IPS DF 6.9 (cell line): ENCODE data around the gene CHCHD6.

ENCODE experiments used
- DNase-seq: peaks from one replicate; pipeline ENCODE4 v3.0.0-alpha.2; 2013; ENCODE audit warnings: low read depth, low spot score
- H3K27ac ChIP-seq: one replicate; pipeline ENCODE4 v1.5.1; 2013; ENCODE audit warnings: low read length, control low read depth
- H3K27me3 ChIP-seq: 2 replicates; pipeline ENCODE4 v1.6.1; 2013; ENCODE audit warnings: mild to moderate bottlenecking, low read length; ENCODE audit not compliant: control insufficient read depth, insufficient read depth
- H3K36me3 ChIP-seq: 2 replicates; pipeline ENCODE4 v1.6.1; 2013; ENCODE audit warnings: low read length; ENCODE audit not compliant: control insufficient read depth, insufficient read depth
- H3K4me1 ChIP-seq: 2 replicates; pipeline ENCODE4 v1.6.1; 2013; ENCODE audit warnings: low read length; ENCODE audit not compliant: control insufficient read depth, insufficient read depth
- H3K4me3 ChIP-seq: 2 replicates; pipeline ENCODE4 v1.5.1; 2013; ENCODE audit warnings: mild to moderate bottlenecking, low read length
- H3K9me3 ChIP-seq: 2 replicates; pipeline ENCODE4 v1.6.1; 2013; ENCODE audit warnings: low read length, inconsistent platforms; ENCODE audit not compliant: control insufficient read depth, insufficient read depth
- whole genome bisulfite sequencing: extraction: QIAGEN DNeasy Blood & Tissue Kit; methylation state at CpG from one replicate; pipeline ENCODE4 v1.1.7; 2013; ENCODE audit warnings: mixed read lengths, missing lambda C conversion rate; ENCODE audit not compliant: insufficient read length, insufficient coverage; 5-methylcytosine and 5-hydroxymethylcytosine counted together

CHCHD6 gene

DNA sequence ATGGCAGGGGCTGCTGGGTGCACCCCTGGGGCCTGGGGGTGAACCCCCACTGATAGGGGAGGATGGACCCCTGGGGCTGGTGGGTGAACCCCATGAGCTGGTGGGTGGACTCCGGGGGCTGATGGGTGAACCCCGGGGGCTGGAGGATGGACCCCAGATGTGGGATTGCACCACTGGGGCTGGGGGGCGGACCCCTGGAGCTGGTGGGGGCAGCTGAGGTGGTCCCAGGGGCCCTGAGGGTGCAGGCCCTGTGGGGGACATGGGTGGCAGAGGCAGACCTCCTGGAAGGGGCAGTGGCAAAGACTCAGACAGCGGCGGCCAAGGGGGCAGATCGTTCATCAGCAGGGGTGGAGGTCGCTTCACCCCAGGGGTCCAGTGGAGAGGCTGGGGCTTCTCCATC lies 31.7 kb upstream of the CHCHD6 start:
- no peak overlapping the region for H3K4me3 ChIP-seq
- no peaks in the 10 kb centered on the region for H3K27me3 ChIP-seq
- no peaks in the 10 kb centered on the region for H3K9me3 ChIP-seq
- H3K4me1 ChIP-seq = no peaks in the 10 kb centered on the region
- H3K36me3 ChIP-seq = no peaks in the 10 kb centered on the region
- no CpG with 5 or more reads among the region's 7 CpGs for whole genome bisulfite sequencing
- no peak for DNase-seq
- H3K27ac ChIP-seq = no peak overlapping the region

DNA sequence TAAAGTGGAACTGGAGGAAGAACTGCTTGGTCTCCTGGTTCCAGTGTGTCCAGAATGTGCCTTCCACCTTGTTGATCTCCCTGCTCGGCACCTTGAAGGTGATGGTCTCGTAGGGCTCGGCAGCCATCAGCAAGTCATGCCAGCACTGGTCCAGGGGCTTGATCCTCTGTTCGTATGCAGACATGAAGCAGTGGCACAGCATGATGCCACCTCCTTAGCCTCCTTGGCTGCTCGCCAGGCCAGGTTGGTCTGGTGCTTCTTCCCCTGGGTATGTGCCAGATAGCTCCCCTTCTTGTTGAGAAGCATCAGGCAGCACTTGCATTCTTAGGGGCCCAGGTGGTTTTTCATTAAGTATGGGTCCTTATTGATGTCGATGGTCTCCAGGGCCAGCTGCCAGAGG lies 31.3 kb upstream of the CHCHD6 start:
- Histone ChIP-seq H3K36me3 (no peaks in the 10 kb centered on the region), H3K27me3 (no peaks in the 10 kb centered on the region), H3K4me3 (no peak overlapping the region), H3K4me1 (no peaks in the 10 kb centered on the region), H3K27ac (no peak overlapping the region), H3K9me3 (no peaks in the 10 kb centered on the region)
- no peak for DNase-seq
- no CpG with 5 or more reads among the region's 6 CpGs for WGBS

DNA sequence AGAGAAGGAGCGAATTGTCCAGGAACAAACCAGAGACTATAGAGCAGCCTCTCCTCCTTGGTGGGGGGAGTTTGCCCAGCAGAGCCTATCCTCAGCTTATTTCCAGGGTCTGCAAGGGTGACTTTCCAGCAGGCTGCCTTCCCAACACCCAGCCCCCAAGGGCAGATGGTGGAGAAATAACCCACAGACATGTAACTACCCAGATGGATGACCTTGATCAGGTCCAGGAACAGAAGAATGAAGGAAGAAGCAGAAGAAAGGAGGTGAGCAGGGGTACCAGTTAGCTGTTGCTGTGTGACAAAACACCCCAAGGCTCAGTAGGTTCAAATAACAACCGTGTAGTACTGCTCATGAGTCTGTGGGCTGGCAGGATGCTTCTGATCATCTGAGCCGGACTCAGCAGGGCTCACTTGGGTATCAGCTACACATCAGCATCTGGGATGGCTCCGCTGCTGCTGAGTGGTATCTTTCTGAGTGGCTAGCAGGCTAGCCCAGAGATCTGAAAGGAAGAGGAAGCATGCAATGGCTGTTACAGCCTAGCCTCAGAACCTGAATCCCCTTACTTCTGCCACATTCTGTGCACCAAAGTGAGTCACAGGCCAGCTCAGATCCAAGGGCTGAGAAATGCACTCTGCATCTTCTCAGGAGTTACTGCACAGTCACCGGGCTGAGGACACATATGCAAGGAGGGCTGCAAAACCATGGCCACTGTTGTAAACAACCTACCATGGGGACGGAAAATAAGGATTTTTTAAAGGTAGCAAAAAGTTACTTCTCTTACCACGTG lies 26.9 kb upstream of the CHCHD6 start:
- no peak overlapping the region for H3K4me3 ChIP-seq
- WGBS = no CpG with 5 or more reads among the region's 7 CpGs
- peaks cover 4% of the 10 kb centered on the region for H3K4me1 ChIP-seq
- H3K27me3 ChIP-seq = peaks cover 2% of the 10 kb centered on the region; the same call in 1 of the 2 replicates
- no peak overlapping the region for H3K27ac ChIP-seq
- no peaks in the 10 kb centered on the region for H3K9me3 ChIP-seq
- no peaks in the 10 kb centered on the region for H3K36me3 ChIP-seq
- DNase-seq = no peak

DNA sequence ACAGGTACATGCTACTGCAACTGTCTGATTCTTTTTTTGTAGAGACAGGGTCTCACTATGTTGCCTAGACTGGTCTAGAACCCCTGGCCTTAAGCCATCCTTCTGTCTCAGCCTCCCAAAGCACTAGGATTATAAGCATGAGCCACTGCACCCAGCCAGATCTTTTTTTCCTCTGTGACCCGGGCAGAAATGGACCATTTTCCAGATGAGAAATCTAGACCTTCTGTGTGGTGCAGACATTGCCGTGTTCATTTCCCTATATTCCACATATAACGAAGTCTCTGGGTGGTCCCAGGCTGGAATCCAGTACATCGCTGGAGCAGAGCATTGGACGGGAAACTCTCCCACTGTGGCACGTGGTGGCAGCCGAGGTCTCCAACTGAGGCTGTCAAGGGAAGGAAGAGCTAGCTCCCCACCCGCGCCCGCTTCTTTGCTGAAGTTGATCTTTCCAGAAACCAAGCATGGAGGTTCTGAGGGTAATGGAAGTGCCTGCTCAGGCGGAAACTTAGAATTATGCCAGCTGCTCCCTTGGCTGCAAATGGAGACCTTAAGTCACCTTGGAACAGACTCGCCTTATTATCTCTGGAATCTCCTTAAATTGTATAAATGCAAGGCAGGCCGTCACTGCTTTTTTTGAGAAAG lies 26.1 kb upstream of the CHCHD6 start:
- no peak overlapping the region for H3K27ac ChIP-seq
- peaks cover 2% of the 10 kb centered on the region; the same call in 1 of the 2 replicates for H3K27me3 ChIP-seq
- H3K36me3 ChIP-seq = no peaks in the 10 kb centered on the region
- WGBS = no CpG with 5 or more reads among the region's 13 CpGs
- no peak overlapping the region for H3K4me3 ChIP-seq
- DNase-seq = no peak
- peaks cover 4% of the 10 kb centered on the region for H3K4me1 ChIP-seq
- no peaks in the 10 kb centered on the region for H3K9me3 ChIP-seq

DNA sequence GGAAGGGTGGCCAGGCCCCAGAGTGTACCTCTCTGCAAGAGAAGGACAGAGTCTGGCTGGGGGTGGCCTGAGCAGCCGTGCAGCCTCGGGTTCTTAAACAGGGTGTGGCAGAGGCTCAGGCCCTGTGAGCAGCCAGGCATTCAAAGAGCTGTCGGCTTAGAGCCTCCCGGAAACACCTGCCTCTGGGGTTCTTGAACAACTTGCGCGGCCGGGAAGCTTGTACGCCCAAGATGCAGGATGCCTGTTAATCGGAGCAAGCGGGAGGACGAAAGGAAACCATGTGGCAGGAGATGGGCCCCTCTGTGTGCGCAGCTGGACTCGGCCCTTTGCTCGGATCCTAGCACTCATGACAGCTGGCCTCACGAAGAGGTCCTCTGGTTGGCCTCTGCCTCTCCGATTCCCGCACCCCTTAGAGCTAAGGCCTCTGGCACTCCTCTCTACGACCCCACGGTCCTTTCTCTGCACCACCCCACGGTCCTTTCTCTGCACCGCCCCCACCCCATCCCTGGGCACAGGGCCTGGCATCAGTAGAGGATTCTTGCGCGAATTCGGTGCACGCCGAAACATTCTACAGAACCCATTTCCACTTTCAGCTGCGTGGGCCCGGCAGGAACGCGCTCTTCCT lies 25.2 kb upstream of the CHCHD6 start:
- no CpG with 5 or more reads among the region's 30 CpGs for WGBS
- Histone ChIP-seq H3K27me3 (peaks cover 2% of the 10 kb centered on the region; the same call in 1 of the 2 replicates), H3K4me1 (peaks cover 6% of the 10 kb centered on the region), H3K36me3 (no peaks in the 10 kb centered on the region), H3K9me3 (no peaks in the 10 kb centered on the region), H3K4me3 (no peak overlapping the region), H3K27ac (no peak overlapping the region)
- no peak for DNase-seq

DNA sequence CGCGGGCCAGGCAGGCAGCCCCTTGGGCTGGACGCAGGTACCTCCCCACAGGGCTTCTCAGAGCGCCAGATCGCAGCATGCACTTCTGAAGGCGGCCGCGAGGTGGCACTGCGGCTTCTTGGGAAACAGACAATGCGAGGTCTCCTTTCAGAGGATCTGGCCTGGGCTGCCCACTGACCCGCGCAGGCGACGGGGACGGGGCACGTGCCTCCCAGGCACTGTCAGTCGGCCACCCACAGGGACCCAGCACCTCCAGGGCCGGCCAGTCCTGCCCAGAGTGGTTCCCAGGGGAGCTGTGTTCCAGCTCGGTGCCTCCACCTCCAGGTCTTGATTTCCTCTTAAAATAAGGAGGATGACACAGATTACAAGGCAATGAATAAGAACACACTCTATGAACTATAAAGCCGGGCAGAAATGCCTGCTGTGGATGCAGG lies 24.7 kb upstream of the CHCHD6 start:
- H3K27me3 ChIP-seq = peaks cover 2% of the 10 kb centered on the region; the same call in 1 of the 2 replicates
- DNase-seq = peak; percentile 83
- H3K9me3 ChIP-seq = no peaks in the 10 kb centered on the region
- H3K36me3 ChIP-seq = no peaks in the 10 kb centered on the region
- H3K4me3 ChIP-seq = no peak overlapping the region
- H3K4me1 ChIP-seq = peaks cover 7% of the 10 kb centered on the region
- H3K27ac ChIP-seq = no peak overlapping the region
- WGBS = no CpG with 5 or more reads among the region's 20 CpGs

DNA sequence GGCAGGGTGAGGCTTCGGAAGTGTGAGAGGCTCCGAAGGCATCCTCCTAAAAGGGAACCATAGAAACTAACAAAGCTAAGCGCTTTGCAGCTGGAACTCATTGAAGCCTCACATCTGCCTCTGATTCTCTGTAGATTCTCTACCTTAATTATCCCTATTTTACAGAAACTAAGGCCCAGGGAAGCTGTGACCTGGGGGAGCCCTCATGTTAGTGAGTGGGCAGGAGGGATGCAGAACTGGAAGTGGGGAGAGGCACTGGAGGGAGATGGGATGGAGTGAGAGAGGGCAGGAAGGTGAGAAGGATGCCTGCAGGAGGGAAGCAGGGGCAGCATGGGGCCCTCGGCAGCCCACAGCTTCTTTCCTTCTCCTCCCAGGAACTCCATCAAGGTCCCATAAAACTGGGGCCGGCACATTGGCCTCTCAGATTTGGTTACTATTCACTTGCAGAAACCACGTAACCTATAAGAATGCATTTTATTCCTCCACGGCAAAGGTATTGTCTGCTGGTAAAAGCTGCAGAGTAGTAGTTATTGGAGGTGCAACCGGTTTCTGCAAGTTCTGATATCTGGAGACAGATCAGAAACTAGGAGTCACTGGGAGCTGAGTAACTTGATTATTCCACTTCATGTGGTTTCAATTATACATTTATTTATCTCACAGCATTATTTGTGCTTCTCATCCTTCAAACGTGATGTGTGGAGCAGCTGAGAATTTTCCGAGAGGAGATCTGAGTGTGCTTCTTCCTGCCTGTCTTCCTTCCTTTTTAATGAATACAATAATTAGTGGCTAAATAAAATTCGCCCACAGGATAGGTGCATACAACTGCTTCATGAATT lies 24.0 kb upstream of the CHCHD6 start:
- H3K36me3 ChIP-seq = no peaks in the 10 kb centered on the region
- no peak for DNase-seq
- no peak overlapping the region for H3K4me3 ChIP-seq
- H3K9me3 ChIP-seq = no peaks in the 10 kb centered on the region
- peaks cover 2% of the 10 kb centered on the region; the same call in 1 of the 2 replicates for H3K27me3 ChIP-seq
- no peak overlapping the region for H3K27ac ChIP-seq
- peaks cover 7% of the 10 kb centered on the region for H3K4me1 ChIP-seq
- no CpG with 5 or more reads among the region's 11 CpGs for WGBS

DNA sequence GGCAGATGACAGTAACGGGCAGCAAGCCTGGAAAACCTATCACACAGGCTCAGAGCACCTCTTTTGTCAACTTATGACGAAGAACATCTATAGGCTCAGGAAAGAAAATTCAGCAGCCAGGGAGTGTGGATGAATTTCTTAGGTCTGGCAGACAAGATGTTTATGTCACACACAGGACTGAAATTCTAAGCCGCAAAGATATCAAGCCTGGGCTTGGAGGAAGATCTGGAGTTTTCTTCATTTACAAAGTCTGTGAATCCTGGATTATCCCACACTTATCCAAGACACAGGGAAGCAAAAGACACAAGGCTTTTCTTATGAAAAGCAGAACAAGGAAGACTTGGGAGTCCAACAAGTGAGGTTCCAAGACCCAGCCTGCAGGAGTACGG lies 23.4 kb upstream of the CHCHD6 start:
- Histone ChIP-seq H3K4me1 (peaks cover 7% of the 10 kb centered on the region), H3K36me3 (no peaks in the 10 kb centered on the region), H3K9me3 (no peaks in the 10 kb centered on the region), H3K27me3 (peaks cover 2% of the 10 kb centered on the region; the same call in 1 of the 2 replicates), H3K4me3 (no peak overlapping the region), H3K27ac (no peak overlapping the region)
- WGBS = no CpG with 5 or more reads among the region's 4 CpGs
- no peak for DNase-seq

DNA sequence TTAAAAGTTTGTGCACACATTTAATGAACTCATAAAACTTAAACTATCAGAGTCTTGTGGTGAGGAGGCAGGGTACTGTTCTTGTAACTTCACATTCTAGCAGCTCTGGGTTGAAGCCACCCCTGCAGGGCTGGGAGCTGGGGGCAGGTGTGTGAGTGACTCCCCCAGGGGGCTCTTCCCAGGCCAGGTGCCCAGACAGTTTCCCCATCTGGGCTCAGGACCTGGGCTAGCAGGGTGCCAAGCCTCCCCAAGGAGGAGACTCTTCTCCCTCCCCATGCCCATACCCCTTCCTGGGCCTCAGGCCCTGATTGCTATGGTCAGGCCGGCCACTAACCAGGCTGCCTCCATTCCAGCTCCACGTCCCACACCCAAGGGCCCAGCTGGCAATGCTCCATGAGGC lies 22.0 kb upstream of the CHCHD6 start:
- Histone ChIP-seq H3K4me3 (no peak overlapping the region), H3K36me3 (no peaks in the 10 kb centered on the region), H3K27ac (no peak overlapping the region), H3K27me3 (peaks cover 2% of the 10 kb centered on the region; the same call in 1 of the 2 replicates), H3K9me3 (no peaks in the 10 kb centered on the region), H3K4me1 (peaks cover 7% of the 10 kb centered on the region)
- WGBS = no CpG with 5 or more reads among the region's 2 CpGs
- DNase-seq = no peak

DNA sequence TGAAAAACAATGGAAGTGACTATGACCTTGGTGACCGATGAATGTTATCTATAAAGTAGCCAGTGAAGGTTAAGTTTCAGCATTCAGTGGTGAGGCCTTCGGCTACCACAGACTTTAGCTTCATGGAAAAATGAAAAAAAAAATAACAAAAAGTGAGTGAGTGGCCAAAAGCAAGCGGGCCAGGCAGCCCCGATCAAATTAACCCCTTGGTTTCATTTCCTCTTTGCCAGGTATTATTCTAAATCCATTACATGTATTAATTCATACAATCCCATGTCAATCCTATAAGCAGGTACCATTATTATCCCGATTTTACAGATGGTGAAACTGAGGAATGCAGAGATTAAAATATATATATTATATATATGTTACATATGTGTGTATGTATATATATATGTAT lies 21.0 kb upstream of the CHCHD6 start:
- Histone ChIP-seq H3K27me3 (peaks cover 2% of the 10 kb centered on the region; the same call in 1 of the 2 replicates), H3K36me3 (no peaks in the 10 kb centered on the region), H3K4me3 (no peak overlapping the region), H3K9me3 (no peaks in the 10 kb centered on the region), H3K27ac (no peak overlapping the region), H3K4me1 (peaks cover 7% of the 10 kb centered on the region)
- DNase-seq = no peak
- no CpG with 5 or more reads among the region's 5 CpGs for WGBS
